GM18951 (cell line): Measurements from ENCODE around the gene TMC4.
"Not testable (repeated sequence)": the region's sequence is repeated elsewhere in the genome, so short reads cannot be mapped to it uniquely, and the experiment has no call there.

Experiments
- POLR2A ChIP-seq: IDR thresholded peaks from 4 replicates; pipeline ENCODE4 v1.6.1; 2011; ENCODE audit warnings: mild to moderate bottlenecking; ENCODE audit not compliant: insufficient read length, insufficient read depth; ENCODE audit errors: extremely low read depth
- in situ Hi-C: fragments of 300-500 bp; cut with MboI; formaldehyde crosslinking; loops from one replicate; pipeline ENCODE4 v1.12.0; 2022; ENCODE audit warnings: low sequenced_read_pairs, mixed read lengths, inconsistent platforms; ENCODE audit not compliant: unreplicated experiment

TMC4 gene

GRCh38 chr19:54207983-54208783 lies 35.2 kb upstream of the TMC4 start:
- in situ Hi-C loops: no loop called here
- TF ChIP-seq POLR2A: peak; percentile 35

- TF ChIP-seq POLR2A: no peak
- in situ Hi-C loops: no loop called here
Observed at GRCh38 chr19:54207676-54207982, 34.7 kb upstream of the TMC4 start.

GRCh38 chr19:54207193-54207592 lies 34.2 kb upstream of the TMC4 start:
- in situ Hi-C loops: not testable (repeated sequence)

- TF ChIP-seq POLR2A: no peak
- in situ Hi-C loops: no loop called here
Observed at GRCh38 chr19:54206831-54207177, 33.8 kb upstream of the TMC4 start.

GRCh38 chr19:54206030-54206830 lies 33.3 kb upstream of the TMC4 start:
- in situ Hi-C loops: no loop called here
- TF ChIP-seq POLR2A: peak; percentile 37

- no peak for TF ChIP-seq POLR2A
- in situ Hi-C loops: no loop called here
Observed at GRCh38 chr19:54204767-54205468, 32.0 kb upstream of the TMC4 start.

GRCh38 chr19:54203151-54203611 lies 30.2 kb upstream of the TMC4 start:
- no peak for TF ChIP-seq POLR2A
- in situ Hi-C loops: no loop called here

- in situ Hi-C loops: no loop called here
Observed at GRCh38 chr19:54201980-54202379, 29.0 kb upstream of the TMC4 start.

GRCh38 chr19:54201172-54201701 lies 28.3 kb upstream of the TMC4 start:
- TF ChIP-seq POLR2A: no peak
- in situ Hi-C loops: no loop called here

More at GRCh38 chr19:54201980-54202379, 29.0 kb upstream of the TMC4 start:
- TF ChIP-seq POLR2A: no peak

GRCh38 chr19:54199401-54199800 lies 26.4 kb upstream of the TMC4 start:
- in situ Hi-C loops: no loop called here
- TF ChIP-seq POLR2A: no peak

- TF ChIP-seq POLR2A: no peak
- in situ Hi-C loops: no loop called here
Observed at GRCh38 chr19:54197121-54197520, 24.2 kb upstream of the TMC4 start.

GRCh38 chr19:54196536-54196935 lies 23.6 kb upstream of the TMC4 start:
- in situ Hi-C loops: no loop called here

GRCh38 chr19:54194463-54194862 lies 21.5 kb upstream of the TMC4 start:
- in situ Hi-C loops: not testable (repeated sequence)

More at GRCh38 chr19:54196536-54196935, 23.6 kb upstream of the TMC4 start:
- no peak for TF ChIP-seq POLR2A
